A673 (cell line): ENCODE data around the gene ARHGAP15. TPM values are rescaled to one million over a fixed set of nuclear protein-coding genes. Genes with fewer than 3 reads are reported as not detected.

Source experiments
- BruUV-seq: library from RNA; stranded (reverse); fragments of 400-500 nt; replicated peaks from 2 replicates; lab custom pipeline; 2021; lab: Mats Ljungman, UMichigan
- CTCF ChIA-PET: fragments of 300-600 bp; sonication (Branson Sonifier 250); formaldehyde crosslinking; loops from one replicate; lab custom pipeline; 2022; ENCODE audit warnings: antibody characterized with exemption; lab: Charles Lee
- POLR2A ChIA-PET: fragments of 300-600 bp; sonication (Branson Sonifier 250); formaldehyde crosslinking; loops from one replicate; lab custom pipeline; 2022; ENCODE audit warnings: antibody characterized with exemption; ENCODE audit not compliant: low non-redundant PET; lab: Charles Lee
- DNase-seq: peaks from one replicate; pipeline ENCODE4 v3.0.0-alpha.2; 2015; ENCODE audit warnings: low spot score
- H3K27ac ChIP-seq: fragments of 200-600 bp; sonication (generic); 2 replicates; pipeline ENCODE4 v1.5.1; 2016; ENCODE audit warnings: mixed run types, low read depth, mild to moderate bottlenecking, mixed read lengths, antibody characterized with exemption, low read length; ENCODE audit not compliant: poor library complexity, severe bottlenecking
- H3K27me3 ChIP-seq: fragments of 200-600 bp; sonication (generic); replicated peaks from 2 replicates; pipeline ENCODE4 v1.6.1; 2017; ENCODE audit warnings: mixed run types, low read depth, mild to moderate bottlenecking, mixed read lengths, antibody characterized with exemption, low read length; ENCODE audit not compliant: insufficient read depth, poor library complexity
- H3K36me3 ChIP-seq: fragments of 200-600 bp; sonication (generic); 2 replicates; pipeline ENCODE4 v1.6.1; 2016; ENCODE audit warnings: mixed run types, mild to moderate bottlenecking, mixed read lengths, antibody characterized with exemption, low read length; ENCODE audit not compliant: insufficient read depth, poor library complexity, severe bottlenecking
- H3K4me1 ChIP-seq: fragments of 200-600 bp; sonication (generic); 2 replicates; pipeline ENCODE4 v1.6.1; 2017; ENCODE audit warnings: mixed run types, mild to moderate bottlenecking, mixed read lengths, antibody characterized with exemption, low read length; ENCODE audit not compliant: insufficient read depth, poor library complexity, severe bottlenecking
- H3K4me3 ChIP-seq: fragments of 200-600 bp; sonication (generic); 2 replicates; pipeline ENCODE4 v1.5.1; 2016; ENCODE audit warnings: low read depth, mixed run types, mild to moderate bottlenecking, mixed read lengths, low read length; ENCODE audit not compliant: poor library complexity, severe bottlenecking
- H3K9me3 ChIP-seq: fragments of 200-600 bp; sonication (generic); 2 replicates; pipeline ENCODE4 v1.6.1; 2016; ENCODE audit warnings: mixed run types, low read depth, mild to moderate bottlenecking, mixed read lengths, antibody characterized with exemption, low read length; ENCODE audit not compliant: poor library complexity, severe bottlenecking
- CTCF ChIP-seq: fragments of 300-800, 200-600 bp; sonication (generic); conservative IDR thresholded peaks from 2 replicates; pipeline ENCODE4 v1.5.1; 2017; ENCODE audit warnings: low read depth, mild to moderate bottlenecking, antibody characterized with exemption, low read length, moderate library complexity, mixed read lengths
- EZH2 ChIP-seq: fragments of 200-600 bp; sonication (generic); IDR thresholded peaks from 2 replicates; pipeline ENCODE4 v1.6.1; 2017; ENCODE audit warnings: borderline replicate concordance, low read depth, mild to moderate bottlenecking, mixed read lengths, antibody characterized with exemption, low read length; ENCODE audit not compliant: poor library complexity, severe bottlenecking
- intact Hi-C: fragments of 100-400 bp; cut with micrococcal nuclease; formaldehyde crosslinking; loops from one replicate; pipeline ENCODE4 v1.10.0; 2022; ENCODE audit not compliant: unreplicated experiment
- total RNA-seq: library from RNA; stranded (reverse); gene quantifications from 2 replicates; pipeline ENCODE4 v1.2.3, GENCODE V29; 2021

The ARHGAP15 gene
- total RNA-seq, 1 experiment from 2014 or later: not detected

- no peak for DNase-seq
- no peaks in the 10 kb centered on the region for H3K4me1 ChIP-seq
- no peak overlapping the region for H3K27ac ChIP-seq
- no peaks in the 10 kb centered on the region for H3K27me3 ChIP-seq
- CTCF ChIA-PET: no interaction called here
- no peaks in the 10 kb centered on the region for H3K36me3 ChIP-seq
- no TSS peak for BruUV-seq
- no peak overlapping the region for H3K4me3 ChIP-seq
- intact Hi-C loops: no loop called here
- POLR2A ChIA-PET: no interaction called here
- TF ChIP-seq CTCF (no peak), EZH2 (no peak)
- no peaks in the 10 kb centered on the region for H3K9me3 ChIP-seq
These were observed 569.8 kb downstream of the ARHGAP15 start for GRCh38 chr2:143698888-143699570.

- Histone ChIP-seq H3K27me3 (no peaks in the 10 kb centered on the region), H3K4me1 (peaks cover 8% of the 10 kb centered on the region), H3K4me3 (no peak overlapping the region), H3K27ac (no peak overlapping the region), H3K36me3 (no peaks in the 10 kb centered on the region), H3K9me3 (no peaks in the 10 kb centered on the region)
- POLR2A ChIA-PET: no interaction called here
- DNase-seq: no peak
- intact Hi-C loops: no loop called here
- TF ChIP-seq EZH2 (no peak), CTCF (no peak)
- CTCF ChIA-PET: no interaction called here
- BruUV-seq: no TSS peak
These were observed 571.6 kb downstream of the ARHGAP15 start for GRCh38 chr2:143700865-143701264.

GRCh38 chr2:143701785-143702184 lies 572.6 kb downstream of the ARHGAP15 start:
- intact Hi-C loops: no loop called here
- no peaks in the 10 kb centered on the region for H3K27me3 ChIP-seq
- no peaks in the 10 kb centered on the region for H3K36me3 ChIP-seq
- BruUV-seq: no TSS peak
- H3K27ac ChIP-seq: no peak overlapping the region
- no peak overlapping the region for H3K4me3 ChIP-seq
- ChIA-PET POLR2A (interaction anchor here (0.6 kb wide), 1 partner anchor 418 kb away, joined by 3 read pairs; no protein-coding TSS in a partner anchor), CTCF (no interaction called here)
- H3K9me3 ChIP-seq: no peaks in the 10 kb centered on the region
- TF ChIP-seq EZH2 (no peak), CTCF (no peak)
- no peak for DNase-seq
- H3K4me1 ChIP-seq: peaks cover 8% of the 10 kb centered on the region
